SH-SY5Y (cell line): ENCODE measurements around the gene PDZRN4.

Source experiments
- GATA2 ChIP-seq: IDR thresholded peaks from 2 replicates; pipeline ENCODE4 v1.6.1; 2011; ENCODE audit warnings: mild to moderate bottlenecking, low read depth, low read length
- GATA3 ChIP-seq: IDR thresholded peaks from 2 replicates; pipeline ENCODE4 v1.6.1; 2011; ENCODE audit warnings: low read depth, mild to moderate bottlenecking, low read length, moderate library complexity

- TF ChIP-seq GATA3 (no peak), GATA2 (no peak)
These were observed 25.5 kb downstream of the PDZRN4 start for GRCh38 chr12:41213648-41214047.
